ENCODE results near the gene IL13.

IL13 gene

GRCh38 chr5:132655821-132656773, 1.9 kb upstream of the IL13 start:
- DNase-seq (ENCODE audit: low spot score): peak; percentile 48

GRCh38 chr5:132656774-132657355, 1.1 kb upstream of the IL13 start:
- DNase-seq (ENCODE audit: low spot score): no peak

- DNase-seq (ENCODE audit: low spot score): no peak
Measured at GRCh38 chr5:132658381-132659302, 669 bp downstream of the IL13 start.

GRCh38 chr5:132659598-132660493, 1.9 kb downstream of the IL13 start:
- DNase-seq (ENCODE audit: low spot score): no peak

- no peak for DNase-seq (ENCODE audit: low spot score)
Measured at GRCh38 chr5:132661231-132662003, 3.4 kb downstream of the IL13 start.

GRCh38 chr5:132662004-132662401, 4.0 kb downstream of the IL13 start:
- no peak for DNase-seq (ENCODE audit: low spot score)

- DNase-seq (ENCODE audit: low spot score): peak; percentile 64
Measured at GRCh38 chr5:132662925-132663770, 5.2 kb downstream of the IL13 start.

- peak; percentile 47 for DNase-seq (ENCODE audit: low spot score)
Measured at GRCh38 chr5:132663771-132664695, 6.1 kb downstream of the IL13 start.

- DNase-seq (ENCODE audit: low spot score): no peak
Measured at GRCh38 chr5:132664696-132665209, 6.8 kb downstream of the IL13 start.

- DNase-seq (ENCODE audit: low spot score): no peak
Measured at GRCh38 chr5:132665574-132666080, 7.7 kb downstream of the IL13 start.

GRCh38 chr5:132666310-132667123, 8.5 kb downstream of the IL13 start:
- no peak for DNase-seq (ENCODE audit: low spot score)

GRCh38 chr5:132667309-132667708, 9.3 kb downstream of the IL13 start:
- no peak for DNase-seq (ENCODE audit: low spot score)

GRCh38 chr5:132667761-132668705, 10.1 kb downstream of the IL13 start:
- DNase-seq (ENCODE audit: low spot score): no peak

GRCh38 chr5:132668706-132669454, 10.9 kb downstream of the IL13 start:
- no peak for DNase-seq (ENCODE audit: low spot score)

- no peak for DNase-seq (ENCODE audit: low spot score)
Measured at GRCh38 chr5:132669455-132669820, 11.5 kb downstream of the IL13 start.
